ENCODE data around the gene SLC25A11. TPM values are rescaled to one million over a fixed set of nuclear protein-coding genes. Genes with fewer than 3 reads are reported as not detected.

SLC25A11 gene
- 53.0 and 53.2 TPM in 2 replicates for total RNA-seq

GRCh38 chr17:4939796-4940554 is at the start of gene SLC25A11, which contains the start of gene RNF167:
Gene SLC25A11, minus strand, starts transcription at chr17:4940046. Its CDS starts 136 bp downstream, at chr17:4939910.
Gene RNF167, plus strand, starts transcription at chr17:4940268. Its CDS starts 642 bp downstream, at chr17:4940910.

GRCh38 chr17:4986951-4987766 is 47.3 kb upstream of the SLC25A11 start, which contains the start of gene CAMTA2:
Gene CAMTA2, minus strand, starts transcription at chr17:4987675. Its CDS starts 1,453 bp downstream, at chr17:4986222.

GRCh38 chr17:4967539-4968485 is 28.0 kb upstream of the SLC25A11 start, which contains the start of gene SPAG7:
Gene SPAG7, minus strand, starts transcription at chr17:4967817. Its CDS starts 13 bp downstream, at chr17:4967804.

DNA sequence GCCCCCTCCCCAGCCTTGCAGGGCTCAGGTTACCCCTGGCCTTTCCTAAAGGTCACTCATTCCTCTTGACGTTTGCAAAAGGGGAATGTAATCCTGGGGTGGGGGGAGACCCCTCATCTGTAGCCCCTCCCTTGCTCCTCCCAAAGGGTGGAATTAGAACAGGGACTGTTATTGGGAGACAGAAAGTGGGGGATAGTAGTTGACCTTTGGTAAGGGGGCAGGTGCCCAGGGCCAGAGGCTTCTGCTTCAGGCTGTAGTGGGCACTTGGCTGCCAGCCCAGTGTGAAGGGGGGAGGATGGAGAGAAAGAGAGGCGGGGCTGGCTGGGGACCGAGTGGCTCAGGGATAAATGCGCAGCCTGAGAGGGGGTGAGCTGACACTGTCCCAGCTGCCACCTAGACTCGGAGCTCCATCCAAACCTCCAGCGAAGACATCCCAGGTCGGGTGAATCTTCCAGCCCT is 10.9 kb upstream of the SLC25A11 start, which contains the start of gene ENO3:
Gene ENO3 (plus strand): TSS at position 374 of the 459 bp plus-strand sequence. CDS start 711 bp downstream, outside the sequence.

DNA sequence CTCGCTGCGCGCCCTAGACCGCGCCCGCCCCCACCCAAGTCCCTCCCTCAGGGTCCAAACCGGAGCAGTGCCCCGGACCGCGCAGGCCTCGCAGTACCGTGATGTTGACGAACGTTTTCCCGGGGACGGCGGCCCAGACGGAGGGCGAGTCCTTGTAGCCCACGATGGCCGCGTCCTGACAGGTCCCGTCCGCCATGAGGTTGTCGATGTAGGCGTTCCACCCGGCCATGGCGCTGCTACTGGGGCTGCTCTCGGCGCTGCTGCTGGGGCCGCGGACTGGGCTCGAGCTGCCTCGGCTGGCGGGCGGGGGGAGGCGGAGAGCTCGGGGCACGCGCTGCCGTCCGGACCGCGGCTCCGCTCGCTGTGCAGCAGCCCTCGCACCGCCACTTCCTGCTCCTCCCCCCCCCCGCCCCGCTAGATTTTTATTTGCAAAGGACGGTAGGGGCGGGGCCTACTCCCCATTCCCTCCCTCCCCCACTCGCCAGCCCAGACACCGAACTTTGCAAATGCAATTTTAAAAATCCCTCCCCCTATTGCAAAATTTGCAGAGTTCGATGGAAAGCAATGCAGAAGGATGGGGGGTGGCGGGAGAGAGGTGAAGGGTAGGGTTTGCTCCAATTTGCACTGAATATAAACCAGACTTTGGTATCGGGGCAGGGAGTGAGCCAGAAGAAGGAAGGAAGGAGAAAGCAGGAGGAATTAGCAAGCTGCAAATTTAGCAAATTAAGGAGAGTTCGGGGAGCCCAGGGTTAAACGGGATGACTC is 8.5 kb upstream of the SLC25A11 start, which contains the start of gene PFN1:
Gene PFN1 (minus strand): TSS at position 365 of the 765 bp plus-strand sequence. CDS start 136 bp downstream, at position 229.

GRCh38 chr17:4931963-4932362 is 7.9 kb downstream of the SLC25A11 start, which contains the start of gene GP1BA:
Gene GP1BA, plus strand, starts transcription at chr17:4932277. Its CDS starts 328 bp downstream, at chr17:4932605.

GRCh38 chr17:4903051-4903818 is 36.6 kb downstream of the SLC25A11 start, which contains the start of gene CHRNE:
Gene CHRNE, minus strand, starts transcription at chr17:4903098. Its CDS starts 35 bp downstream, at chr17:4903063.

DNA sequence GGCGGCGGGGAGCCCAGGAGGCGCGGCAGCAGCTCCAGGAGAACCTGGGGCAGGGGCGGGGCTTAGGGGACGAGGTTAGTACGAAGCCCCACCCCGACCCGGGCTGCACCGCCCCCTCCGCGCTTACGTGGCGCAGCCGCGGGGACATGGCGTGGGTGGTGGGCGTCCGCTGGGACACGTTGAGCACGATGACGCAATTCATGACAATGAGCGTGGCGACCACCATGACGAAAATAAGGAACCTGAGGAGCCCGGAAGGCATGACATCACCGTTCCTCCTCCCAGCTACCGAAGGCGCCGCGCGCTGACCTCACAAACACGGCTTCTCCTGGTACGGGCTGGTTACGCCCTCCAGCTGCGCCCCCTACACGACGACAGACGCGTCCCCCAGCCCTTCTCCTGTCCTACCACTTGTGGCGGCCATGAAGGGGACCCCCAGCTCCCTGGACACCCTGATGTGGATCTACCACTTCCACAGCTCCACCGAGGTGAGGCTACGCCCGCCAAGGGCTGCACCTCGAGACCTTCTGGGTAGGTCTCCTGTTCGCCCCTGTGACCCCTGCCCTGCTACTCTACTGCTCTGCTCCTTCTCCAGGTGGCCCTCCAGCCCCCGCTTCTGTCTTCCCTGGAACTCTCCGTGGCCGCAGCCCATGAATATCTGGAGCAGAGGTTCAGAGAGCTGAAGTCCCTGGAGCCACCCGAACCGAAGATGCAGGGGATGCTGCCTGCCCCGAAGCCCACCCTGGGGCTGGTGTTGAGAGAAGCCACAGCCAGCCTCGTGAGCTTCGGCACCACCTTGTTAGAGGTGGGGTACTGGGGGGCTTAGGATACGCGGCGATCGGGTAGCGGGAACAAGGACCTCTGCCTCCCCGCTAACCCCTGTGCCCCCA is 40.3 kb downstream of the SLC25A11 start, which contains the start of gene C17orf107:
Gene C17orf107 (plus strand): TSS at position 196 of the 890 bp plus-strand sequence. CDS start 227 bp downstream, at position 423.

Other genes with a start within 250 kb of the SLC25A11 start
- 14.3 and 17.8 TPM in 2 replicates for gene PELP1, start 235.9 kb downstream of the SLC25A11 start, total RNA-seq
- 5.3 and 7.0 TPM in 2 replicates for gene ARRB2, start 229.4 kb downstream of the SLC25A11 start, total RNA-seq
- 9.3 and 10.7 TPM in 2 replicates for gene MED11, start 208.6 kb downstream of the SLC25A11 start, total RNA-seq
- under 0.01 TPM in 1 of 2 replicates, not detected in the other for gene ZMYND15, start 200.2 kb downstream of the SLC25A11 start, total RNA-seq
- 1.3 and 1.4 TPM in 2 replicates for gene CXCL16, start 200.1 kb downstream of the SLC25A11 start, total RNA-seq
- not detected in 2 replicates for gene TM4SF5, start 168.2 kb downstream of the SLC25A11 start, total RNA-seq
- 0.19 and 0.45 TPM in 2 replicates for gene VMO1, start 153.7 kb downstream of the SLC25A11 start, total RNA-seq
- gene GLTPD2, start 151.1 kb downstream of the SLC25A11 start, total RNA-seq = not detected in 2 replicates
- gene PSMB6, start 143.9 kb downstream of the SLC25A11 start, total RNA-seq = 196 and 275 TPM in 2 replicates
- gene PLD2, start 132.9 kb downstream of the SLC25A11 start, total RNA-seq = 28.0 and 28.3 TPM in 2 replicates
- 30.8 and 48.3 TPM in 2 replicates for gene MINK1, start 106.7 kb downstream of the SLC25A11 start, total RNA-seq
- gene C17orf107, start 40.5 kb downstream of the SLC25A11 start, total RNA-seq = 0.63 and 1.6 TPM in 2 replicates
- gene CHRNE, start 36.9 kb downstream of the SLC25A11 start, total RNA-seq = 0.28 and 1.5 TPM in 2 replicates
- gene GP1BA, start 7.8 kb downstream of the SLC25A11 start, total RNA-seq = not detected in 2 replicates
- 15.5 and 18.8 TPM in 2 replicates for gene RNF167, start 222 bp upstream of the SLC25A11 start, total RNA-seq
- 806 and 926 TPM in 2 replicates for gene PFN1, start 8.5 kb upstream of the SLC25A11 start, total RNA-seq
- gene ENO3, start 11.1 kb upstream of the SLC25A11 start, total RNA-seq = 0.99 and 1.8 TPM in 2 replicates
- 56.9 and 63.6 TPM in 2 replicates for gene SPAG7, start 27.8 kb upstream of the SLC25A11 start, total RNA-seq
- gene CAMTA2, start 47.6 kb upstream of the SLC25A11 start, total RNA-seq = 4.3 and 13.7 TPM in 2 replicates
- 0.18 and 0.56 TPM in 2 replicates for gene INCA1, start 57.5 kb upstream of the SLC25A11 start, total RNA-seq
- gene KIF1C, start 57.9 kb upstream of the SLC25A11 start, total RNA-seq = 132 and 141 TPM in 2 replicates
- gene SLC52A1, start 95.4 kb upstream of the SLC25A11 start, total RNA-seq = under 0.01 and 0.09 TPM in 2 replicates
- 0.90 and 1.7 TPM in 2 replicates for gene ZFP3, start 138.4 kb upstream of the SLC25A11 start, total RNA-seq
- 5.4 and 6.4 TPM in 2 replicates for gene ZNF232, start 171.8 kb upstream of the SLC25A11 start, total RNA-seq
- gene USP6, start 176.0 kb upstream of the SLC25A11 start, total RNA-seq = under 0.01 TPM in 1 of 2 replicates, not detected in the other